ENCODE measurements around the gene TMEM260.

DNA sequence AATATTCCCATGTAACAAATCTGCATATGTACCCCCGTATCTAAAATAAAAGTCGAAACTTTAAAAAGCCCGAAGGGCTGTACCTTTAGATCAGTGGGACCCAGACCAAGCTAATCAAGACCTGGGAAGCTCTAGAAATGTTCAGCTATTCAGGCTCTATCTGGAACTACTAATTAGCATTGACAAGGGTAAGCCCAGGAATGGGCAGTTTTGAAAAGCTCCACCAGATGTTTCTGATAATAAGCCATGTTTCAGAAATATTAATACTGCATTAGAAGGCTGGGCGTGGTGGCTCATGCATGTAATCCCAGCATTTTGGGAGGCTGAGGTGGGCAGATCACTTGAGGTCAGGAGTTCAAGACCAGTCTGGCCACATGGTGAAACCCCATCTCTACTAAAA is 20.4 kb upstream of the TMEM260 start:
- TF ChIP-seq EZH2phosphoT487 (IDR thresholded peaks at IDR 0.05; ENCODE audit: unreplicated experiment) (no peak), EZH2 (IDR thresholded peaks at IDR 0.05; ENCODE audit: low read depth, unreplicated experiment) (no peak), POLR2AphosphoS5 (IDR thresholded peaks at IDR 0.05; ENCODE audit: low read depth) (no peak), NANOG (IDR thresholded peaks at IDR 0.05; ENCODE audit: borderline replicate concordance) (no peak), STAT1 (IDR thresholded peaks at IDR 0.05; ENCODE audit: unreplicated experiment) (no peak), CREB1 (CRISPR knock-in tag; IDR thresholded peaks at IDR 0.05; ENCODE audit: low read depth) (no peak), JUNB (IDR thresholded peaks at IDR 0.05; ENCODE audit: unreplicated experiment) (no peak)
- TF ChIP-seq, protein P1, sequence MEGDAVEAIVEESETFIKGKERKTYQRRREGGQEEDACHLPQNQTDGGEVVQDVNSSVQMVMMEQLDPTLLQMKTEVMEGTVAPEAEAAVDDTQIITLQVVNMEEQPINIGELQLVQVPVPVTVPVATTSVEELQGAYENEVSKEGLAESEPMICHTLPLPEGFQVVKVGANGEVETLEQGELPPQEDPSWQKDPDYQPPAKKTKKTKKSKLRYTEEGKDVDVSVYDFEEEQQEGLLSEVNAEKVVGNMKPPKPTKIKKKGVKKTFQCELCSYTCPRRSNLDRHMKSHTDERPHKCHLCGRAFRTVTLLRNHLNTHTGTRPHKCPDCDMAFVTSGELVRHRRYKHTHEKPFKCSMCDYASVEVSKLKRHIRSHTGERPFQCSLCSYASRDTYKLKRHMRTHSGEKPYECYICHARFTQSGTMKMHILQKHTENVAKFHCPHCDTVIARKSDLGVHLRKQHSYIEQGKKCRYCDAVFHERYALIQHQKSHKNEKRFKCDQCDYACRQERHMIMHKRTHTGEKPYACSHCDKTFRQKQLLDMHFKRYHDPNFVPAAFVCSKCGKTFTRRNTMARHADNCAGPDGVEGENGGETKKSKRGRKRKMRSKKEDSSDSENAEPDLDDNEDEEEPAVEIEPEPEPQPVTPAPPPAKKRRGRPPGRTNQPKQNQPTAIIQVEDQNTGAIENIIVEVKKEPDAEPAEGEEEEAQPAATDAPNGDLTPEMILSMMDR (conservative IDR thresholded peaks at IDR 0.05; ENCODE audit: low read depth in 2 of 2) = no peak
- TF ChIP-seq, protein P2, sequence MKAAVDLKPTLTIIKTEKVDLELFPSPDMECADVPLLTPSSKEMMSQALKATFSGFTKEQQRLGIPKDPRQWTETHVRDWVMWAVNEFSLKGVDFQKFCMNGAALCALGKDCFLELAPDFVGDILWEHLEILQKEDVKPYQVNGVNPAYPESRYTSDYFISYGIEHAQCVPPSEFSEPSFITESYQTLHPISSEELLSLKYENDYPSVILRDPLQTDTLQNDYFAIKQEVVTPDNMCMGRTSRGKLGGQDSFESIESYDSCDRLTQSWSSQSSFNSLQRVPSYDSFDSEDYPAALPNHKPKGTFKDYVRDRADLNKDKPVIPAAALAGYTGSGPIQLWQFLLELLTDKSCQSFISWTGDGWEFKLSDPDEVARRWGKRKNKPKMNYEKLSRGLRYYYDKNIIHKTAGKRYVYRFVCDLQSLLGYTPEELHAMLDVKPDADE (IDR thresholded peaks at IDR 0.05) = no peak
- TF ChIP-seq, protein P3, sequence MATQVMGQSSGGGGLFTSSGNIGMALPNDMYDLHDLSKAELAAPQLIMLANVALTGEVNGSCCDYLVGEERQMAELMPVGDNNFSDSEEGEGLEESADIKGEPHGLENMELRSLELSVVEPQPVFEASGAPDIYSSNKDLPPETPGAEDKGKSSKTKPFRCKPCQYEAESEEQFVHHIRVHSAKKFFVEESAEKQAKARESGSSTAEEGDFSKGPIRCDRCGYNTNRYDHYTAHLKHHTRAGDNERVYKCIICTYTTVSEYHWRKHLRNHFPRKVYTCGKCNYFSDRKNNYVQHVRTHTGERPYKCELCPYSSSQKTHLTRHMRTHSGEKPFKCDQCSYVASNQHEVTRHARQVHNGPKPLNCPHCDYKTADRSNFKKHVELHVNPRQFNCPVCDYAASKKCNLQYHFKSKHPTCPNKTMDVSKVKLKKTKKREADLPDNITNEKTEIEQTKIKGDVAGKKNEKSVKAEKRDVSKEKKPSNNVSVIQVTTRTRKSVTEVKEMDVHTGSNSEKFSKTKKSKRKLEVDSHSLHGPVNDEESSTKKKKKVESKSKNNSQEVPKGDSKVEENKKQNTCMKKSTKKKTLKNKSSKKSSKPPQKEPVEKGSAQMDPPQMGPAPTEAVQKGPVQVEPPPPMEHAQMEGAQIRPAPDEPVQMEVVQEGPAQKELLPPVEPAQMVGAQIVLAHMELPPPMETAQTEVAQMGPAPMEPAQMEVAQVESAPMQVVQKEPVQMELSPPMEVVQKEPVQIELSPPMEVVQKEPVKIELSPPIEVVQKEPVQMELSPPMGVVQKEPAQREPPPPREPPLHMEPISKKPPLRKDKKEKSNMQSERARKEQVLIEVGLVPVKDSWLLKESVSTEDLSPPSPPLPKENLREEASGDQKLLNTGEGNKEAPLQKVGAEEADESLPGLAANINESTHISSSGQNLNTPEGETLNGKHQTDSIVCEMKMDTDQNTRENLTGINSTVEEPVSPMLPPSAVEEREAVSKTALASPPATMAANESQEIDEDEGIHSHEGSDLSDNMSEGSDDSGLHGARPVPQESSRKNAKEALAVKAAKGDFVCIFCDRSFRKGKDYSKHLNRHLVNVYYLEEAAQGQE (IDR thresholded peaks at IDR 0.05; ENCODE audit: unreplicated experiment) = no peak
- TF ChIP-seq, protein P4, sequence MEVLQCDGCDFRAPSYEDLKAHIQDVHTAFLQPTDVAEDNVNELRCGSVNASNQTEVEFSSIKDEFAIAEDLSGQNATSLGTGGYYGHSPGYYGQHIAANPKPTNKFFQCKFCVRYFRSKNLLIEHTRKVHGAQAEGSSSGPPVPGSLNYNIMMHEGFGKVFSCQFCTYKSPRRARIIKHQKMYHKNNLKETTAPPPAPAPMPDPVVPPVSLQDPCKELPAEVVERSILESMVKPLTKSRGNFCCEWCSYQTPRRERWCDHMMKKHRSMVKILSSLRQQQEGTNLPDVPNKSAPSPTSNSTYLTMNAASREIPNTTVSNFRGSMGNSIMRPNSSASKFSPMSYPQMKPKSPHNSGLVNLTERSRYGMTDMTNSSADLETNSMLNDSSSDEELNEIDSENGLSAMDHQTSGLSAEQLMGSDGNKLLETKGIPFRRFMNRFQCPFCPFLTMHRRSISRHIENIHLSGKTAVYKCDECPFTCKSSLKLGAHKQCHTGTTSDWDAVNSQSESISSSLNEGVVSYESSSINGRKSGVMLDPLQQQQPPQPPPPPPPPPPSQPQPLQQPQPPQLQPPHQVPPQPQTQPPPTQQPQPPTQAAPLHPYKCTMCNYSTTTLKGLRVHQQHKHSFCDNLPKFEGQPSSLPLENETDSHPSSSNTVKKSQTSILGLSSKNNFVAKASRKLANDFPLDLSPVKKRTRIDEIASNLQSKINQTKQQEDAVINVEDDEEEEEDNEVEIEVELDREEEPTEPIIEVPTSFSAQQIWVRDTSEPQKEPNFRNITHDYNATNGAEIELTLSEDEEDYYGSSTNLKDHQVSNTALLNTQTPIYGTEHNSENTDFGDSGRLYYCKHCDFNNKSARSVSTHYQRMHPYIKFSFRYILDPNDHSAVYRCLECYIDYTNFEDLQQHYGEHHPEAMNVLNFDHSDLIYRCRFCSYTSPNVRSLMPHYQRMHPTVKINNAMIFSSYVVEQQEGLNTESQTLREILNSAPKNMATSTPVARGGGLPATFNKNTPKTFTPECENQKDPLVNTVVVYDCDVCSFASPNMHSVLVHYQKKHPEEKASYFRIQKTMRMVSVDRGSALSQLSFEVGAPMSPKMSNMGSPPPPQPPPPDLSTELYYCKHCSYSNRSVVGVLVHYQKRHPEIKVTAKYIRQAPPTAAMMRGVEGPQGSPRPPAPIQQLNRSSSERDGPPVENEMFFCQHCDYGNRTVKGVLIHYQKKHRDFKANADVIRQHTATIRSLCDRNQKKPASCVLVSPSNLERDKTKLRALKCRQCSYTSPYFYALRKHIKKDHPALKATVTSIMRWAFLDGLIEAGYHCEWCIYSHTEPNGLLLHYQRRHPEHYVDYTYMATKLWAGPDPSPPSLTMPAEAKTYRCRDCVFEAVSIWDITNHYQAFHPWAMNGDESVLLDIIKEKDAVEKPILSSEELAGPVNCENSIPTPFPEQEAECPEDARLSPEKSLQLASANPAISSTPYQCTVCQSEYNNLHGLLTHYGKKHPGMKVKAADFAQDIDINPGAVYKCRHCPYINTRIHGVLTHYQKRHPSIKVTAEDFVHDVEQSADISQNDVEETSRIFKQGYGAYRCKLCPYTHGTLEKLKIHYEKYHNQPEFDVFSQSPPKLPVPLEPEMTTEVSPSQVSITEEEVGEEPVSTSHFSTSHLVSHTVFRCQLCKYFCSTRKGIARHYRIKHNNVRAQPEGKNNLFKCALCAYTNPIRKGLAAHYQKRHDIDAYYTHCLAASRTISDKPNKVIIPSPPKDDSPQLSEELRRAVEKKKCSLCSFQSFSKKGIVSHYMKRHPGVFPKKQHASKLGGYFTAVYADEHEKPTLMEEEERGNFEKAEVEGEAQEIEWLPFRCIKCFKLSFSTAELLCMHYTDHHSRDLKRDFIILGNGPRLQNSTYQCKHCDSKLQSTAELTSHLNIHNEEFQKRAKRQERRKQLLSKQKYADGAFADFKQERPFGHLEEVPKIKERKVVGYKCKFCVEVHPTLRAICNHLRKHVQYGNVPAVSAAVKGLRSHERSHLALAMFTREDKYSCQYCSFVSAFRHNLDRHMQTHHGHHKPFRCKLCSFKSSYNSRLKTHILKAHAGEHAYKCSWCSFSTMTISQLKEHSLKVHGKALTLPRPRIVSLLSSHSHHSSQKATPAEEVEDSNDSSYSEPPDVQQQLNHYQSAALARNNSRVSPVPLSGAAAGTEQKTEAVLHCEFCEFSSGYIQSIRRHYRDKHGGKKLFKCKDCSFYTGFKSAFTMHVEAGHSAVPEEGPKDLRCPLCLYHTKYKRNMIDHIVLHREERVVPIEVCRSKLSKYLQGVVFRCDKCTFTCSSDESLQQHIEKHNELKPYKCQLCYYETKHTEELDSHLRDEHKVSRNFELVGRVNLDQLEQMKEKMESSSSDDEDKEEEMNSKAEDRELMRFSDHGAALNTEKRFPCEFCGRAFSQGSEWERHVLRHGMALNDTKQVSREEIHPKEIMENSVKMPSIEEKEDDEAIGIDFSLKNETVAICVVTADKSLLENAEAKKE (CRISPR knock-in tag; IDR thresholded peaks at IDR 0.05) = no peak
